ENCODE results near the gene FGF21. TPM values are rescaled to one million over a fixed set of nuclear protein-coding genes. Genes with fewer than 3 reads are reported as not detected.
A peak's percentile ranks its signal among the peaks of the same experiment; 100 is the strongest.

FGF21 gene
- total RNA-seq, 4 donors from 2014 or later, result not detected

DNA sequence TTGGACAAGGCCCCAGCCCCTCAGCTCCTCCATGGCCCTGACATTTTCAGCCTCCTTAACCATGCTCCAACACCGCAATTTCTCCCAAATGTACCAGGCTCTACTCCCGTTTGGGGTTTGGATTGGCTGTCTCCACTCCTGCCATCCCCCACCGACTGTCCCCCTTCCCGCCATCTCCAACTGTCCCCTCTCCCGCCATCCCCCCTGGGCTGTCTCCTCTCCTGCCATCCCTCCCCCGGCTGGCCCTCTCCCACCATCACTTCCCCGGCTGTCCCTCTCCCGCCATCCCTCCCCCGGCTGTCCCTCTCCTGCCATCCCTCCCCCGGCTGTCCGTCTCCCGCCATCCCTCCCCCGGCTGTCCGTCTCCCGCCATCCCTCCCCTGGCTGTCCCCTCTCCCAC is 50.1 kb downstream of the FGF21 start:
- WGBS, 2 donors (ENCODE audit: low coverage in 1 of 2), result 95% methylated on average over 9 of the region's 15 CpGs; no CpG with 5 or more reads in 1 of the 2 donors
- DNase-seq, result no peak
- intact Hi-C loops (cut with DNase I; ENCODE audit: low total_unique reads) (no loop called here), in situ Hi-C loops (cut with MboI; ENCODE audit: low pct_ligation_motif_present in 1 of 4, low pct_unique_long_range_greater_than_20kb in 1 of 4, low sequenced_read_pairs in 3 of 4) (no loop called here)
- Histone ChIP-seq H3K36me3 (no peaks in the 10 kb centered on the region), H3K4me1 (peaks cover 0 to 39% (median 28%) of the 10 kb centered on the region in 4 donors), H3K27ac (no peak overlapping the region), H3K9me3 (no peaks in the 10 kb centered on the region), H3K4me3 (no peak overlapping the region), H3K27me3 (no peaks in the 10 kb centered on the region)
- TF ChIP-seq POLR2AphosphoS5 (IDR thresholded peaks at IDR 0.05) (no peak), POLR2A (IDR thresholded peaks at IDR 0.05) (no peak), EP300 (IDR thresholded peaks at IDR 0.05; ENCODE audit: low read depth) (no peak)
- TF ChIP-seq, protein P1, sequence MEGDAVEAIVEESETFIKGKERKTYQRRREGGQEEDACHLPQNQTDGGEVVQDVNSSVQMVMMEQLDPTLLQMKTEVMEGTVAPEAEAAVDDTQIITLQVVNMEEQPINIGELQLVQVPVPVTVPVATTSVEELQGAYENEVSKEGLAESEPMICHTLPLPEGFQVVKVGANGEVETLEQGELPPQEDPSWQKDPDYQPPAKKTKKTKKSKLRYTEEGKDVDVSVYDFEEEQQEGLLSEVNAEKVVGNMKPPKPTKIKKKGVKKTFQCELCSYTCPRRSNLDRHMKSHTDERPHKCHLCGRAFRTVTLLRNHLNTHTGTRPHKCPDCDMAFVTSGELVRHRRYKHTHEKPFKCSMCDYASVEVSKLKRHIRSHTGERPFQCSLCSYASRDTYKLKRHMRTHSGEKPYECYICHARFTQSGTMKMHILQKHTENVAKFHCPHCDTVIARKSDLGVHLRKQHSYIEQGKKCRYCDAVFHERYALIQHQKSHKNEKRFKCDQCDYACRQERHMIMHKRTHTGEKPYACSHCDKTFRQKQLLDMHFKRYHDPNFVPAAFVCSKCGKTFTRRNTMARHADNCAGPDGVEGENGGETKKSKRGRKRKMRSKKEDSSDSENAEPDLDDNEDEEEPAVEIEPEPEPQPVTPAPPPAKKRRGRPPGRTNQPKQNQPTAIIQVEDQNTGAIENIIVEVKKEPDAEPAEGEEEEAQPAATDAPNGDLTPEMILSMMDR (IDR thresholded peaks at IDR 0.05), result no peak

DNA sequence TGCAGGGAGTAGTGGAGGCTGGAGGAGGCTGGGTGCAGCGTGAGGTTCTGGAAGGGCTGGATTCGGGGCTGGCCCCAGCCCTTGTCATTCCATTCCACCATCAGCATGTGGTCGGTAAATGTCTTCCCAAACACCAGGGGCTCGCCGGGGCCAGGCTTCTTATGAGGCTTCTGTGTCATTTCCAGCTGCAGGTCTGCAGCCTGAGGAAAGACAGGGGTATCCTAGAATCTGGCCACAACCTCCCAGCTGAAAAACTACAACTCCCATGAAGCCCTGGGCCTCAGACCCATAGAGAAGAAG is 51.1 kb downstream of the FGF21 start:
- Histone ChIP-seq H3K4me3 (no peak overlapping the region), H3K4me1 (peaks cover 0 to 40% (median 29%) of the 10 kb centered on the region in 4 donors), H3K27ac (peak overlapping the region in 2 of 4 donors; percentile 76), H3K9me3 (no peaks in the 10 kb centered on the region), H3K27me3 (no peaks in the 10 kb centered on the region), H3K36me3 (no peaks in the 10 kb centered on the region)
- TF ChIP-seq, protein P1 (IDR thresholded peaks at IDR 0.05), result no peak
- TF ChIP-seq EP300 (IDR thresholded peaks at IDR 0.05; ENCODE audit: low read depth) (no peak), POLR2AphosphoS5 (IDR thresholded peaks at IDR 0.05) (no peak), POLR2A (IDR thresholded peaks at IDR 0.05) (no peak)
- intact Hi-C loops (cut with DNase I; ENCODE audit: low total_unique reads) (no loop called here), in situ Hi-C loops (cut with MboI; ENCODE audit: low pct_ligation_motif_present in 1 of 4, low pct_unique_long_range_greater_than_20kb in 1 of 4, low sequenced_read_pairs in 3 of 4) (no loop called here)
- 79% methylated on average over 5 of the region's 5 CpGs; no CpG with 5 or more reads in 1 of the 2 donors for WGBS, 2 donors (ENCODE audit: low coverage in 1 of 2)
- DNase-seq, result no peak

DNA sequence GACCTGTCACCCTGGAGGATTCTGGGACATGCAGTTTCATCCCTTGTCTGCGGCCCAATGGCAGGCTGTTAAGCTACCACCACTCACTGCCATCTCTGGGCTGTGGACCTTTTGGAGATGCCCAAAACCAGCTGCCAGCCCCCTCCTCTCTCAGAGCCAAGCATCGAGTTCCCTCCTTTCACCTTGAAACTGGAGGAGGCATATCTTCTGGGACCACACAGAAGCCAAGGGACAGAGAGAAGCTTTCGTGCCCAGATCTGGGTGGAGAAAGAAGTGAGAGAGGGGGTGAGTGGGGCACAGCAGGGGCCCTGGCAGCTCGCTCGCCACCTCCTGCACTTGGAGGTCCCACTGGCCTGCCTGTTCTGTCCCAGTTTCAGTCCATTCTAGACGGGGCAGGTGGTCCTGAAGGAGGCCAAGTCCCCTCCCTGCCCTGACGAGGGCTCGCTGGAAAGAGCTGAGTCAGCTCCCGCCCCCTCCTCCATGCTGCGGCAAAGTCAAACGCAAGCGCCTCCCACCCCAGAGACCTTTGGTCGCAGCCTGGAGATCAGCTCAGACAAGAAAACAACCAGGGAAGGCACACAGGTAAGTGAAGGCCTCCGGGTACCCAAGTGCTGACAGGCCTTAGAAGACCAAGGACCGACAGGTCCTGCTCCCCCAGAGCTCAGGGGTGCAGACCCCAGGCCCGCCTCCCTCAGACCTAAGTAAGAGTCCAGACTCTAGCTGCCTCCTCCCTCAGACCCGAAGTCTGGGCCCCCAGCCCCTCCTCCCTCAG is 51.7 kb downstream of the FGF21 start:
- peak overlapping the region; percentile 66 to 76 (median 75) for H3K27ac ChIP-seq
- intact Hi-C loops (cut with DNase I; ENCODE audit: low total_unique reads), result no loop called here
- TF ChIP-seq POLR2AphosphoS5 (IDR thresholded peaks at IDR 0.05), result peak; percentile 54 to 78 (median 72)
- TF ChIP-seq, protein P1 (IDR thresholded peaks at IDR 0.05), result no peak
- TF ChIP-seq POLR2A (IDR thresholded peaks at IDR 0.05), result peak; percentile 64
- no peaks in the 10 kb centered on the region for H3K36me3 ChIP-seq
- 49% methylated on average over 16 of the region's 17 CpGs; no CpG with 5 or more reads in 1 of the 2 donors for WGBS, 2 donors (ENCODE audit: low coverage in 1 of 2)
- H3K4me1 ChIP-seq, result peaks cover 4 to 40% (median 32%) of the 10 kb centered on the region in 4 donors
- H3K9me3 ChIP-seq, result no peaks in the 10 kb centered on the region
- peak; percentile 68 for DNase-seq
- peak overlapping the region in 2 of 4 donors; percentile 11 to 22 for H3K4me3 ChIP-seq
- in situ Hi-C loops (cut with MboI; ENCODE audit: low pct_ligation_motif_present in 1 of 4, low pct_unique_long_range_greater_than_20kb in 1 of 4, low sequenced_read_pairs in 3 of 4), result no loop called here
- no peaks in the 10 kb centered on the region for H3K27me3 ChIP-seq

DNA sequence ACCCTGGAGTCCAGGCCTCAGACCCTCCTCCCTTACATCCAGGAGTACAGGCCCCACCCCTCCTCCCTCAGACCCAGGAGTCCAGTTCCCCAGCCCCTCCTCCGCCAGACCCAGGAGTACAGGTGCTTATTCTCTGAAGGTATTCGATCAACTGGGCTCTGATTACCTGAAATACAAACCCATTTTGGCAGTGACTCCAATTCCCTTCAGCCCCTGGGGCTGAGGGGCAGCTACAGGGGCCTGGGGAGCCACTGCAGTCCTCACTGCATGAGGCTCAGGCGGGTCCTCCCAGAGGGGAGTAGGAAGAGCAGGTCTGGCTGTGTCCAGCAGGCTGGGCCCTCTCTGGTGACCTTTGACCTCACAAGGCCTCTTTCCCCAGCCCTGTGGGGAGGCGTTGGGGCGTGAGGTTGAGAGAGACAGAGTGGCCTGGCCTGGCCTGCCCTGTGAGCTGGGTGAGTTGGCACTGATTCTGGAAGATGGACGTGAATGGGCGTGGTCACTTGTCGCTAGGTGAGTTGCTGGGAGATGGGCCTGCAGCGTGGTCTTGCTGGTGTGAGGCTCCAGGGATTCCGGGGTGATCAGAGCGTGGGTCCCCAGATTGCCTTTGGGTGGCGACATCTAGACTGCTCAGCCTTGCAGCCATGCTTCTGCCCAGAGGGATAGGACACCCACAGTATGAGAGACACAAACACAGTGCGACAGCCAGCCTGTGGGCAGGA is 52.4 kb downstream of the FGF21 start:
- Histone ChIP-seq H3K27me3 (no peaks in the 10 kb centered on the region), H3K4me3 (peak overlapping the region in 2 of 4 donors; percentile 11 to 22), H3K27ac (peak overlapping the region; percentile 66 to 76 (median 75)), H3K9me3 (no peaks in the 10 kb centered on the region), H3K4me1 (peaks cover 6 to 48% (median 39%) of the 10 kb centered on the region in 4 donors), H3K36me3 (no peaks in the 10 kb centered on the region)
- intact Hi-C loops (cut with DNase I; ENCODE audit: low total_unique reads) (no loop called here), in situ Hi-C loops (cut with MboI; ENCODE audit: low pct_ligation_motif_present in 1 of 4, low pct_unique_long_range_greater_than_20kb in 1 of 4, low sequenced_read_pairs in 3 of 4) (no loop called here)
- 76% methylated on average over 12 of the region's 13 CpGs; no CpG with 5 or more reads in 1 of the 2 donors for WGBS, 2 donors (ENCODE audit: low coverage in 1 of 2)
- TF ChIP-seq, protein P1 (IDR thresholded peaks at IDR 0.05), result no peak
- TF ChIP-seq POLR2AphosphoS5 (IDR thresholded peaks at IDR 0.05), result no peak
- TF ChIP-seq POLR2A (IDR thresholded peaks at IDR 0.05), result no peak
- DNase-seq, result peak; percentile 48
